Spleen (tissue), 13 donors: Measurements from ENCODE around the gene TMEM43. TPM values are rescaled to one million over a fixed set of nuclear protein-coding genes. Genes with fewer than 3 reads are reported as not detected.
"Not testable (repeated sequence)": the region's sequence is repeated elsewhere in the genome, so short reads cannot be mapped to it uniquely, and the experiment has no call there.

Experiments
- DNase-seq: peaks from one replicate; pipeline ENCODE4 v3.0.0-alpha.2; 2020
- H3K27ac ChIP-seq, 8 donors: fragments of 200-600 bp; sonication (generic) in 7 of 8; 1 replicate in 4 of 8; 2 replicates in 4 of 8; pipeline versions ENCODE4 v1.5.0 to v1.8.0; 2016 to 2021; ENCODE audit warnings: inconsistent platforms in 4 of 8, mild to moderate bottlenecking in 4 of 8, moderate library complexity in 1 of 8
- H3K27me3 ChIP-seq, 7 donors: fragments of 200-600 bp; sonication (generic) in 6 of 7; replicated peaks in 1 of 7; 1 replicate in 4 of 7; 2 replicates in 3 of 7; pipeline versions ENCODE4 v1.5.0 to v1.8.0; 2016 to 2021; ENCODE audit warnings: inconsistent platforms in 3 of 7, mild to moderate bottlenecking in 1 of 7
- H3K36me3 ChIP-seq, 6 donors: fragments of 200-600 bp; sonication (generic) in 5 of 6; 1 replicate in 4 of 6; 2 replicates in 2 of 6; pipeline versions ENCODE4 v1.5.0 to v1.8.0; 2016 to 2021; ENCODE audit warnings: inconsistent platforms in 2 of 6
- H3K4me1 ChIP-seq, 6 donors: fragments of 200-600 bp; sonication (generic) in 5 of 6; 1 replicate in 3 of 6; 2 replicates in 3 of 6; pipeline versions ENCODE4 v1.5.0 to v1.8.0; 2016 to 2021; ENCODE audit warnings: inconsistent platforms in 3 of 6
- H3K4me3 ChIP-seq, 8 donors: fragments of 200-600 bp; sonication (generic) in 7 of 8; 1 replicate in 4 of 8; 2 replicates in 4 of 8; pipeline versions ENCODE4 v1.5.0 to v1.8.0; 2016 to 2021; ENCODE audit warnings: inconsistent platforms in 4 of 8, mild to moderate bottlenecking in 4 of 8, moderate library complexity in 2 of 8
- H3K9me3 ChIP-seq, 8 donors: fragments of 200-600 bp; sonication (generic) in 7 of 8; 1 replicate in 4 of 8; 2 replicates in 4 of 8; pipeline versions ENCODE4 v1.5.0 to v1.8.0; 2016 to 2021; ENCODE audit warnings: inconsistent platforms in 4 of 8
- POLR2A ChIP-seq, 3 donors: fragments of 450-650 bp; IDR thresholded peaks; one replicate each; pipeline ENCODE4 v1.5.1; 2017; ENCODE audit warnings: antibody characterized with exemption in 3 of 3, mild to moderate bottlenecking in 1 of 3
- POLR2AphosphoS5 ChIP-seq, 3 donors: sonication (generic); formaldehyde crosslinking; IDR thresholded peaks; one replicate each; pipeline ENCODE4 v1.5.1; 2017; ENCODE audit warnings: antibody characterized with exemption in 3 of 3
- WGBS, 5 donors: extraction: QIAGEN DNeasy Blood & Tissue Kit in 3 of 5; methylation state at CpG; one replicate each; pipeline versions ENCODE4 v1.1.5 to v1.1.7; 2013 to 2018; 5-methylcytosine and 5-hydroxymethylcytosine counted together
- intact Hi-C: fragments of 100-400 bp; cut with DNase I; formaldehyde crosslinking; loops from one replicate; pipeline ENCODE4 v1.15.0; 2023; ENCODE audit warnings: low total_unique reads
- long read RNA-seq, 2 donors: transcript quantifications; one replicate each; lab custom pipeline, GENCODE V29; 2026
- polyA plus RNA-seq, 3 donors: library from polyadenylated mRNA; stranded (reverse); fragments of 200-250 nt; gene quantifications; one replicate each; pipeline ENCODE4 v1.2.1, GENCODE V29; 2013
- total RNA-seq, 7 donors: library from RNA; depleted of rRNA in 3 of 7; stranded (reverse); fragments of >200 nt in 3 of 7; fragmentation: NEBNext Ultra II Directional in 4 of 7; extraction: Animal tissue kit (Norgen Biotek cat#: 25700) in 4 of 7; gene quantifications; one replicate each; pipeline versions ENCODE4 v1.1.0 to v1.2.1, GENCODE V29; 2016 to 2021
- TF ChIP-seq, protein P1 (sequence below), 11 experiments: fragments of 200-600 bp in 7 of 11; fragments of 450-650 bp in 4 of 11; sonication (generic) in 4 of 11; IDR thresholded peaks in 8 of 11; conservative IDR thresholded peaks in 3 of 11; 1 replicate in 7 of 11; 2 replicates in 4 of 11; pipeline versions ENCODE4 v1.4.0 to v1.8.0; 2016 to 2021; ENCODE audit warnings: antibody characterized with exemption in 11 of 11, inconsistent platforms in 4 of 11, mild to moderate bottlenecking in 1 of 11
- donor health status: healthy with polysubstance abuse.
- donor health status: DM: no; HTN: no; CAD: no; lungs with moderate emphysema.
- donor health status: DM: no; HTN: no; CAD: no.
- donor health status: Bipolar disorder and iron deficiency.
- donor health status: healthy.
- donor health status: DM: no; HTN: no; CAD: no.
- donor health status: DM: yes; HTN: yes; CAD: no.

Gene TMEM43, protein sequence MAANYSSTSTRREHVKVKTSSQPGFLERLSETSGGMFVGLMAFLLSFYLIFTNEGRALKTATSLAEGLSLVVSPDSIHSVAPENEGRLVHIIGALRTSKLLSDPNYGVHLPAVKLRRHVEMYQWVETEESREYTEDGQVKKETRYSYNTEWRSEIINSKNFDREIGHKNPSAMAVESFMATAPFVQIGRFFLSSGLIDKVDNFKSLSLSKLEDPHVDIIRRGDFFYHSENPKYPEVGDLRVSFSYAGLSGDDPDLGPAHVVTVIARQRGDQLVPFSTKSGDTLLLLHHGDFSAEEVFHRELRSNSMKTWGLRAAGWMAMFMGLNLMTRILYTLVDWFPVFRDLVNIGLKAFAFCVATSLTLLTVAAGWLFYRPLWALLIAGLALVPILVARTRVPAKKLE
- total RNA-seq, result 10 to 100 TPM; 40.5 to 64.2 (median 53.9) TPM
- polyA plus RNA-seq, result 10 to 100 TPM; 18.7 to 22.8 (median 22.5) TPM
- long read RNA-seq, donor 1, transcript TMEM43-201 (12 exons, 3,341 nt), result major isoform, 10 of 10 reads
- long read RNA-seq, donor 1, partial matches to known transcripts, result 0 of 10 reads
- long read RNA-seq, donor 1, other reads (novel, unspliced or antisense), result 0 of 10 reads
- long read RNA-seq, donor 2, transcript TMEM43-201 (12 exons, 3,341 nt), result major isoform, 11 of 42 reads
- long read RNA-seq, donor 2, partial matches to known transcripts, result 31 of 42 reads
- long read RNA-seq, donor 2, other reads (novel, unspliced or antisense), result 0 of 42 reads

DNA sequence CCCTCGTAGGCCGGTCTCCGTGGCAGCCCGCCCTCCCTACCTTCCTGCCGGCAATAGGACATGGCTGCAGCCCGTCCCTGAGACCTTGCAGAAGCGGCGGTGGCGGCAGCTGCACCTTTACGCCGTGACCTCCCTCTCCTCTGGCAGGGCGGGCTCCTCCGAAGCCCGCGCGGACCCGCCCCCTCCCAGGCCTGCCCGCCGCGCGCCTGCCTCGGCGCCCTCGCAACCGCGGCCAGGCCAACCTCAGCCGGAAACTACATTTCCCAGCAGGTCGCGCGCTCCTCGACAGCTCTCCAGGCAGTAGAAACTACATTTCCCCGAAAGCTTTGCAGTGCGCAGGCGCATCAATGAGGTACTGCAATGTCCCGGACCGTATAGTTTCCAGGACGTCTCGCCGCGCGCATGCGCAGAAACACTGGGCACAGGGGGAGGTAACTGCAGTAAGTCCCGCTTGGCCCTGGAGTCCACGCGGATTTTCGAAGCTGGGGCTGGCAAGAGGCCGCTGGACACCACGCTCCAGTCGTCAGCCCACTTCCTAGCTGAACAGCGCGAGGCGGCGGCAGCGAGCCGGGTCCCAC is at the start of gene TMEM43, which contains the start of gene CHCHD4:
TSS of gene TMEM43 (plus strand) at position 438 of the 578 bp plus-strand sequence. CDS start 142 bp downstream, outside the sequence.
TSS of gene CHCHD4 (minus strand) at position 256 of the 578 bp plus-strand sequence. CDS start at position 62, 194 bp downstream.
- H3K36me3 ChIP-seq, result peaks cover 0 to 55% (median 15%) of the 10 kb centered on the region in 6 donors
- H3K9me3 ChIP-seq, result no peaks in the 10 kb centered on the region
- intact Hi-C loops, result loop anchor here (5.0 to 10.0 kb wide), 2 partner anchors 53 to 230 kb away; partner anchors contain the start of genes LSM3 and XPC
- peak within 1 kb of the TSS; percentile 84 to 98 (median 94) for H3K4me3 ChIP-seq
- peak within 1 kb of the TSS; percentile 66 to 96 (median 92) for H3K27ac ChIP-seq
- no peaks in the 10 kb centered on the region for H3K27me3 ChIP-seq
- 0 to 2% (median 0%) methylated on average over 14 to 55 of the region's 55 CpGs for WGBS, 5 donors
- DNase-seq, result peak; percentile 100
- TF ChIP-seq POLR2A (IDR thresholded peaks at IDR 0.05) (peak in 2 of 3 donors; percentile 8 to 24), POLR2AphosphoS5 (IDR thresholded peaks at IDR 0.05) (peak; percentile 88 to 91 (median 91))
- TF ChIP-seq, protein P1, sequence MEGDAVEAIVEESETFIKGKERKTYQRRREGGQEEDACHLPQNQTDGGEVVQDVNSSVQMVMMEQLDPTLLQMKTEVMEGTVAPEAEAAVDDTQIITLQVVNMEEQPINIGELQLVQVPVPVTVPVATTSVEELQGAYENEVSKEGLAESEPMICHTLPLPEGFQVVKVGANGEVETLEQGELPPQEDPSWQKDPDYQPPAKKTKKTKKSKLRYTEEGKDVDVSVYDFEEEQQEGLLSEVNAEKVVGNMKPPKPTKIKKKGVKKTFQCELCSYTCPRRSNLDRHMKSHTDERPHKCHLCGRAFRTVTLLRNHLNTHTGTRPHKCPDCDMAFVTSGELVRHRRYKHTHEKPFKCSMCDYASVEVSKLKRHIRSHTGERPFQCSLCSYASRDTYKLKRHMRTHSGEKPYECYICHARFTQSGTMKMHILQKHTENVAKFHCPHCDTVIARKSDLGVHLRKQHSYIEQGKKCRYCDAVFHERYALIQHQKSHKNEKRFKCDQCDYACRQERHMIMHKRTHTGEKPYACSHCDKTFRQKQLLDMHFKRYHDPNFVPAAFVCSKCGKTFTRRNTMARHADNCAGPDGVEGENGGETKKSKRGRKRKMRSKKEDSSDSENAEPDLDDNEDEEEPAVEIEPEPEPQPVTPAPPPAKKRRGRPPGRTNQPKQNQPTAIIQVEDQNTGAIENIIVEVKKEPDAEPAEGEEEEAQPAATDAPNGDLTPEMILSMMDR (IDR thresholded peaks at IDR 0.05 in 8 of 11, conservative IDR thresholded peaks at IDR 0.05 in 3 of 11), result peak in 3 of 11 experiments; percentile 12 to 26 (median 23)
- H3K4me1 ChIP-seq, result peaks cover 22 to 51% (median 47%) of the 10 kb centered on the region in 6 donors

DNA sequence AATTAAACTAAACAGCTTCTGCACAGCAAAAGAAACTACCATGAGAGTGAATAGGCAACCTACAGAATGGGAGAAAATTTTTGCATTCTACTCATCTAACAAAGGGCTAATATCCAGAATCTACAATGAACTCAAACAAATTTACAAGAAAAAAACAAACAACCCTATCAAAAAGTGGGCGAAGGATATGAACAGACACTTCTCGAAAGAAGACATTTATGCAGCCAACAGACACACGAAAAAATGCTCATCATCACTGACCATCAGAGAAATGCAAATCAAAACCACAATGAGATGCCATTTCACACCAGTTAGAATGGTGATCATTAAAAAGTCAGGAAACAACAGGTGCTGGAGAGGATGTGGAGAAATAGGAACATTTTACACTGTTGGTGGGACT is 49.6 kb upstream of the TMEM43 start:
- H3K4me1 ChIP-seq, DNase-seq, H3K27ac ChIP-seq, H3K27me3 ChIP-seq, H3K4me3 ChIP-seq, H3K36me3 ChIP-seq, intact Hi-C loops: not testable (repeated sequence)
- 72 to 82% (median 80%) methylated on average over 3 of the region's 3 CpGs for WGBS, 5 donors
- H3K9me3 ChIP-seq, result peaks cover 0 to 13% (median 3%) of the 10 kb centered on the region in 8 donors

DNA sequence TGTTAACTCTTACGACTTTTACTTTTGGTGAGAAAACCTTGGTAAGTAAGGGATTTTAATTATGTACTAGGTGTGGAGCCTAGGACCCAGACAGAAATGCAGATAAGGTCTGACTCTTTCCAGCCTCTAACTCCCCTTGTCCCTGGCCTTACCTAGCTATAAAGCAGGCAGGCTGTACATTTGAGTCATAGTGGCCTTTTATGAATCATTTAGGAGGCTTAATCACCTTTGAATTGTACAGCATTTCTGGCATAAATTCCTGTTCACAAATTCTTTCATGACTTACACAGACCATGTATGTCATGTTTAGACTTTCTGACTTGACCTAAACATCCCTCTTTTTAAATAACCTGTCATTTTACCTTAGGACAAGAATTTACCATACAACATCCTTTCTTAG is 47.5 kb upstream of the TMEM43 start:
- TF ChIP-seq, protein P1 (IDR thresholded peaks at IDR 0.05 in 8 of 11, conservative IDR thresholded peaks at IDR 0.05 in 3 of 11), result no peak
- TF ChIP-seq POLR2A (IDR thresholded peaks at IDR 0.05) (no peak), POLR2AphosphoS5 (IDR thresholded peaks at IDR 0.05) (no peak)
- Histone ChIP-seq H3K36me3 (no peaks in the 10 kb centered on the region), H3K27me3 (no peaks in the 10 kb centered on the region), H3K9me3 (peaks cover 0 to 19% (median 5%) of the 10 kb centered on the region in 8 donors), H3K4me3 (no peak overlapping the region), H3K4me1 (no peaks in the 10 kb centered on the region), H3K27ac (no peak overlapping the region)
- 92 to 100% (median 95%) methylated on average over 1 of the region's 1 CpG for WGBS, 5 donors
- DNase-seq, result no peak
- intact Hi-C loops, result no loop called here

DNA sequence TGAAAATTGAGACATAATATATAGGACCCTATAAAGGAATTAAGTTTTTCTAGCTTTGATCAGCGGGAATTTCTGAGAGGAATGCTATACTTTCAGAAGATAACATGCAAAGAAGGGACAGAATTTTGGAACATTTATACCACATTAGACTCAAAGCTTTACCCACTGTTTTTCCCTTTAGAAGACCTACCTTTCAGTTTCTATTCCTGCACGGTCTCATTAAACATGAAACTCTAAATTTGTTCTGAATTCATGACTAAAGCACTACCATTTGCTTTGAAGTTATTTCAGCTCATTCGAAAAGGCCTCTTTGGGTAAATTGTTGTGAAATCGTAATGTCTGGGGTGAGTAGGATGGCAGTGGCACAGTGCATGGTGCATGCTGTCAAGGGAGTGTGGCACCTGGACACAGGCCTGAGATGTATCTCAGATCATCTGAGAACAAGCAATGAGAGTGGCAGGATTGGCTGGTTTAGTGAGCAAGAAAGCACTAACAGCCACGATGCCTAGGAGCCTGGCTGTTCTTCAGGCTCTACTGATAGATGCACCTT is 42.7 kb upstream of the TMEM43 start:
- Histone ChIP-seq H3K27ac (no peak overlapping the region), H3K4me1 (no peaks in the 10 kb centered on the region), H3K36me3 (no peaks in the 10 kb centered on the region), H3K9me3 (peaks cover 0 to 16% (median 4%) of the 10 kb centered on the region in 8 donors), H3K27me3 (no peaks in the 10 kb centered on the region), H3K4me3 (no peak overlapping the region)
- intact Hi-C loops, result no loop called here
- 58 to 78% (median 76%) methylated on average over 5 of the region's 5 CpGs for WGBS, 5 donors
- DNase-seq, result no peak
- TF ChIP-seq, protein P1 (IDR thresholded peaks at IDR 0.05 in 8 of 11, conservative IDR thresholded peaks at IDR 0.05 in 3 of 11), result no peak
- no peak for TF ChIP-seq POLR2AphosphoS5 (IDR thresholded peaks at IDR 0.05)

DNA sequence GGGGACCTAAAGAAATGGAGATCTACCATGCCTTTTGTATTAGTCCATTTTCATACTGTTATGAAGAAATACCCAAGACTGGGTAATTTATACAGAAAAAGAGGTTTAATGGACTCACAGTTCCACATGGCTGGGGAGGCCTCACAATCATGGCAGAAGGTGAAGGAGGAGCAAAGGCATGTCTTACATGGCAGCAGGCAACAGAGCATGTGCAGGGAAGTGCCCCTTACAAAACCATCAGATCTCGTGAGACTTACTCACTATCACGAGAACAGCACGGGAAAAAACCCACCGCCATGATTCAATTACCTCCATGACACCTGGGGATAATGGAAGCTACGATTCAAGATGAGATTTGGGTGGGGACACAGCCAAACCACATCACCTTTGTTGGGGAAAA is 37.4 kb upstream of the TMEM43 start:
- peaks cover 0 to 26% (median 18%) of the 10 kb centered on the region in 8 donors for H3K9me3 ChIP-seq
- H3K4me1 ChIP-seq, H3K4me3 ChIP-seq, H3K27me3 ChIP-seq, DNase-seq, H3K36me3 ChIP-seq, H3K27ac ChIP-seq, intact Hi-C loops: not testable (repeated sequence)
- WGBS, 5 donors, result 83 to 87% (median 85%) methylated on average over 5 of the region's 5 CpGs

DNA sequence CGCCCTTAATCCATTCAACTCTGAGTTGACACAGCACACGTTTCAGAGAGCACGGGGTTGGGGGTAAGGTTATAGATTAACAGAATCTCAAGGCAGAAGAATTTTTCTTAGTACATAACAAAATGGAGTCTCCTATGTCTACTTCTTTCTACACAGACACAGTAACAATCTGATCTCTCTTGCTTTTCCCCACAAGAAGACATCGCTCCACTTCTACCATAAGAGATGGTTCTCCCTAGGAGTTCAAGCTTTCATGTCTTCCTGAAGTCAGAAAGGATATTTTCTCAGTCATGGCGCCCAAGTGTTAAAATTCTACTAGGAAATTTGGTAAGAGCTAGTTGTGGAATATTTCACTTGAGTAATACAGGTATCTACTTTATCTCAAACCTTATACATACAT is 32.9 kb upstream of the TMEM43 start:
- H3K4me1 ChIP-seq, H3K36me3 ChIP-seq, intact Hi-C loops, H3K4me3 ChIP-seq, H3K27ac ChIP-seq, DNase-seq: not testable (repeated sequence)
- Histone ChIP-seq H3K27me3 (peaks cover 0 to 12% (median 0%) of the 10 kb centered on the region in 7 donors), H3K9me3 (peaks cover 0 to 24% (median 18%) of the 10 kb centered on the region in 8 donors)
- 69 to 88% (median 83%) methylated on average over 2 to 4 of the region's 5 CpGs for WGBS, 5 donors
